Left colon (tissue), 2 donors: ENCODE data around the gene UGT3A1. TPM values are rescaled to one million over a fixed set of nuclear protein-coding genes. Genes with fewer than 3 reads are reported as not detected.

Experiments
- ATAC-seq: fragments of 200-7000 bp; cut with Tn5 transposase; one replicate; pipeline ENCODE4 v1.9.1; 2020; ENCODE audit warnings: mild to moderate bottlenecking, moderate library complexity
- DNase-seq, 2 donors: peaks; one replicate each; pipeline ENCODE4 v3.0.0-alpha.2; 2020
- intact Hi-C, 2 donors: fragments of 100-400 bp; cut with DNase I in 1 of 2; cut with micrococcal nuclease in 1 of 2; formaldehyde crosslinking; loops; one replicate each; pipeline versions ENCODE4 v1.11.2 to v1.14.0; 2022; cut with DNase I, micrococcal nuclease
- total RNA-seq, 2 donors: library from RNA; stranded (reverse); fragmentation: NEBNext Ultra II Directional; extraction: Animal tissue kit (Norgen Biotek cat#: 25700); gene quantifications; one replicate each; pipeline ENCODE4 v1.2.1, GENCODE V29; 2021
- donor health status: DM: no; HTN: no; CAD: no.
- donor health status: DM: yes; HTN: yes; CAD: no.

UGT3A1 gene
- total RNA-seq, 2 donors from 2014 or later, result not detected

- no peak for ATAC-seq
- DNase-seq, result no peak
- intact Hi-C loops, result loop anchor here in 1 of 2 donors (5.0 to 10.0 kb wide), 2 partner anchors 147 to 840 kb away; no protein-coding TSS in a partner anchor
Observed at GRCh38 chr5:35924122-35924949, 66.9 kb downstream of the UGT3A1 start.

GRCh38 chr5:35922468-35922867 is 68.7 kb downstream of the UGT3A1 start:
- DNase-seq (no peak), ATAC-seq (no peak)
- intact Hi-C loops, result loop anchor here in 1 of 2 donors (5.0 to 10.0 kb wide), 2 partner anchors 145 to 838 kb away; no protein-coding TSS in a partner anchor

GRCh38 chr5:35921930-35922329 is 69.3 kb downstream of the UGT3A1 start:
- DNase-seq, result no peak
- no peak for ATAC-seq
- intact Hi-C loops, result loop anchor here in 1 of 2 donors (5.0 to 10.0 kb wide), 2 partner anchors 145 to 837 kb away; no protein-coding TSS in a partner anchor

- intact Hi-C loops, result loop anchor here in 1 of 2 donors (5.0 to 10.0 kb wide), 2 partner anchors 144 to 836 kb away; no protein-coding TSS in a partner anchor
- ATAC-seq, result no peak
Observed at GRCh38 chr5:35920890-35921289, 70.3 kb downstream of the UGT3A1 start.

GRCh38 chr5:35919191-35919590 is 72.0 kb downstream of the UGT3A1 start:
- no peak for DNase-seq
- intact Hi-C loops, result no loop called here
- no peak for ATAC-seq

More at GRCh38 chr5:35920890-35921289, 70.3 kb downstream of the UGT3A1 start:
- no peak for DNase-seq

DNA sequence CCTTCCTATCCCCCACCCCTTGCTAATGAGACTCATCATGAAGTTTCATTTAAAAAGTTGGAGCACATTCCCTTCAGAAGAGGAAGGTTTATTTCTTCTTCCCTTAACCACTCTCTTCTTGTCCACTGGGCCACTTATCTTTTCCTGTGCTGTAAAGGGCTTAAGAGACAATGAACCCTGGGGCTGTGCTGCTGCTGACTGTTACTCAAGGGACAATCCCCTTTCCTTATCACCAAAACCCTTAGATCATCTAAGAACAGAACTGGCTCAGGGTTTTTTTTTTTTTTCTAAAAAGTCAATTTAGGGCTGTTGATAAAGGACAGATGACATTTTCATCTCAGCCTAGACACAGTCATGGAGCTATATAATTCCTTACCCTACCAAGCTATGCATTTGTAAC is 82.4 kb downstream of the UGT3A1 start:
- no peak for DNase-seq
- no peak for ATAC-seq
- intact Hi-C loops, result no loop called here

GRCh38 chr5:35908228-35908627 is 83.0 kb downstream of the UGT3A1 start:
- no peak for ATAC-seq
- intact Hi-C loops, result no loop called here
- DNase-seq, result no peak

- no peak for DNase-seq
- ATAC-seq, result no peak
- intact Hi-C loops, result no loop called here
Observed at GRCh38 chr5:35904443-35905132, 86.6 kb downstream of the UGT3A1 start.

DNA sequence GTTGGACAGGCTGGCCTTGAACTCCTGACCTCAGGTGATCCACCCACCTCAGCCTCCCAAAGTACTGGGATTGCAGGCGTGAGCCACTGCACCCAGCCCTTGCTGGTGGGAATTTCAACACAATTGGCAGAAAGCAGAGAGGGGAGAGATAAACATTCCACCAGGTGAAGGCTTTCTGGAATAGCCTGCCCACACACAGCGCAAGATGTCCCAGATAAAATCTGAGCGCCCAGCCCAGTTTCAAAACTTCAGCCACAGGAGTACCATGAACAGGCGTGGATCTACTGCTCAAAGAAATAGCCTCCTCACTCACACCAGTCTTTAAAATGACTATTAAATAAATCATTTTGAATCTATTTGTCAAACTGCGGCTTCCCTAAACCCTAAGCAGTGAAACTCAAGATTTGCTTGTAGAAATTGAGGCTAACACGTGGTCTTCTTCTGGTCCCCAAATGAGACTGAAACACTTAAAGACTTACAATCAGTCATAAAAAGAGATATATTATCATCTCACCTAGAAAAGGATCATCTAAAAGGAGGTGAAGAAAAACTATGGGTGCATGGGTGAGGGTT is 87.5 kb downstream of the UGT3A1 start:
- no peak for ATAC-seq
- intact Hi-C loops, result no loop called here
- no peak for DNase-seq

GRCh38 chr5:35902046-35902672 is 89.0 kb downstream of the UGT3A1 start:
- ATAC-seq (no peak), DNase-seq (no peak)
- intact Hi-C loops, result no loop called here

Other genes with a start within 250 kb of the UGT3A1 start
- gene IL7R, start 134.5 kb downstream of the UGT3A1 start, total RNA-seq, result 10 to 100 TPM in 1 of 2 donors, 1 to 10 TPM in 1; 3.0 to 12.0 TPM
- not detected for gene CAPSL, start 52.8 kb downstream of the UGT3A1 start, total RNA-seq
- not detected for gene UGT3A2, start 75.5 kb upstream of the UGT3A1 start, total RNA-seq
- gene LMBRD2, start 160.5 kb upstream of the UGT3A1 start, total RNA-seq, result 10 to 100 TPM; 15.1 to 17.3 TPM
- gene SKP2, start 160.7 kb upstream of the UGT3A1 start, total RNA-seq, result 10 to 100 TPM; 14.4 to 19.1 TPM